ENCODE data around the gene LRRC4C. TPM values are rescaled to one million over a fixed set of nuclear protein-coding genes. Genes with fewer than 3 reads are reported as not detected.

The LRRC4C gene
- total RNA-seq, 1 experiment from 2014 or later, result 0.06 TPM

GRCh38 chr11:41398175-41398574 lies 61.3 kb downstream of the LRRC4C start:
- no peaks in the 10 kb centered on the region for H3K36me3 ChIP-seq
- DNase-seq, result no peak
- no peak overlapping the region for H3K27ac ChIP-seq
- no peak overlapping the region for H3K4me3 ChIP-seq
- H3K9me3 ChIP-seq (replicated peaks), result no peaks in the 10 kb centered on the region
- no peaks in the 10 kb centered on the region for H3K4me1 ChIP-seq
- H3K27me3 ChIP-seq, result 0 out of 2 replicates have a peak, but pooled peaks cover 2% of the 10 kb centered on the region

DNA sequence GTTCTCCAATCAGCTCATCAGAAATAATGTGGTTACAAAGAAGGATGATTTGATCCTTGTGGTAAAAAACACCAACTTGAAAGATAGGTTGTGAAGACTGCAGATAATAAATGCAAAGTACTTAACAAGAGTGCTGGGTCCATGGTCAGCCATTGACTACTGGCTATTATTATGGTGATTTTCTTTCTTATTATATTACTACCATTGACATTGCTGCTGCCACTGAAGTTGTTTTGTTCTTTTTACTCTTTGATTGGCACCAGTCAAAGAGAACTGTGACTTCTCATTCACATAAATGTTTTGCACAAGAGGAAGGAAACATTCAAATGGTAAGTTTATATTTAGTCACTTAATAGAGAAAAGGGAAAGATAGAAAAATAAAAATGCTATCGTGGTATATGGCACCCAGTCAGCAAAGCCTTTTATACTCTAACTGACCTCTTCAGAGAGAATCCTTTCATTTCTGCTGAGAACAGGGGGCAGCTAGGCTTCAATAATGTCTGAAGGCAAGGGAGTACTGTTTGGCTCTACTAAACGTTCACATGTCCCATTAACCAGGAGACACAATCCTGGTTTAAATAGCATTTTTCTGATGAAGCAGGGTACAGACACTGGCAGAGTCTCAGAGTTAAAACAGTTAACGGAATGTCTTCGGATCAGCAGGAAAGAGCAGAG lies 64.8 kb downstream of the LRRC4C start:
- Histone ChIP-seq H3K4me3 (no peak overlapping the region), H3K9me3 (replicated peaks) (no peaks in the 10 kb centered on the region), H3K27ac (no peak overlapping the region), H3K36me3 (no peaks in the 10 kb centered on the region), H3K27me3 (no peaks in the 10 kb centered on the region), H3K4me1 (no peaks in the 10 kb centered on the region)
- DNase-seq, result no peak

- H3K27ac ChIP-seq, result no peak overlapping the region
- H3K4me1 ChIP-seq, result no peaks in the 10 kb centered on the region
- H3K9me3 ChIP-seq (replicated peaks), result no peaks in the 10 kb centered on the region
- no peak overlapping the region for H3K4me3 ChIP-seq
- no peaks in the 10 kb centered on the region for H3K36me3 ChIP-seq
- no peak for DNase-seq
- H3K27me3 ChIP-seq, result peaks cover 3% of the 10 kb centered on the region; the same call in 1 of the 2 replicates
These were observed 66.9 kb downstream of the LRRC4C start for GRCh38 chr11:41392596-41392995.

DNA sequence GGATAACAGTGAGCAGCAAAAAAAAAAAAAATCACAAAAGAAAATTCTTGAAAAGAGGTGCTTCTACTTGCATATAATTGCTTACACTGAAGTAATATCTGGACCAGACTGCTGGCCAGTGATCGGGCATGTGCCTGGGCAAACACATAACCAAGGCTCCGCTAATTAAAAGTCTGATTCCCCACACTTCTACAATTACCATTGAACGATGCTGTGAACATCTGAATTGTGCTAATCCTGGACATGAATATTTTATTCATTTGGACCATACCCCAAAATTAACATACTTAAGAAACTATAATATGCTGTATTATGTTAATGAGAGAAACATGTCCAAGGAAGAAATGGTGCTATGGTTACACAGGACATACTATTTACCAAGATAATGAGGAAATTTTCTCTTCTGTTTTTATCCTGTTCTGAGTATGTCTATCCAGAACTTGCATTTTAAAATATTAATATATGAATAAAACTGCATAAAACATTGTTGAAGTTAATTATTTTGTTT lies 69.8 kb downstream of the LRRC4C start:
- H3K27me3 ChIP-seq, result peaks cover 3% of the 10 kb centered on the region; the same call in 1 of the 2 replicates
- DNase-seq, result no peak
- no peaks in the 10 kb centered on the region for H3K36me3 ChIP-seq
- no peaks in the 10 kb centered on the region for H3K4me1 ChIP-seq
- H3K4me3 ChIP-seq, result no peak overlapping the region
- no peak overlapping the region for H3K27ac ChIP-seq
- H3K9me3 ChIP-seq (replicated peaks), result no peaks in the 10 kb centered on the region

DNA sequence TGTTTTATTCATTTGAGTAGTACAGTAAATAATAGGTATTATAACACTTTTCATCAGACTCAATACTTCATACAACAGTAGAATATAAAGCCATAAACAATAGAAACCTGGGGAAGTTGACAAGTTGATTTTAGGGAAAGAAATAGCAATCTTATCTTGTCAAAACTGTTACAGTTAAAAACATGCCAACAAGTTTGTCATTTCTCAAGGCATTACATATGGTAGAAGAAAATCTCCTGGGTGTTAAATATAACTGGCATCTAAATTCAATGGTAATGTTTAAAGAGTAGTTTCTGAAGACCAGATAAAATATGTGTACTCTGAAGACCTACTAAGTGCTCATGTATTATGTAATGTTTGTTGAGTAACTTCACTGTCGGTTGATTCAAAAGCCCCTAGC lies 75.1 kb downstream of the LRRC4C start:
- no peak for DNase-seq
- Histone ChIP-seq H3K9me3 (replicated peaks) (no peaks in the 10 kb centered on the region), H3K27me3 (peaks cover 4% of the 10 kb centered on the region), H3K36me3 (no peaks in the 10 kb centered on the region), H3K27ac (no peak overlapping the region), H3K4me1 (no peaks in the 10 kb centered on the region), H3K4me3 (no peak overlapping the region)

DNA sequence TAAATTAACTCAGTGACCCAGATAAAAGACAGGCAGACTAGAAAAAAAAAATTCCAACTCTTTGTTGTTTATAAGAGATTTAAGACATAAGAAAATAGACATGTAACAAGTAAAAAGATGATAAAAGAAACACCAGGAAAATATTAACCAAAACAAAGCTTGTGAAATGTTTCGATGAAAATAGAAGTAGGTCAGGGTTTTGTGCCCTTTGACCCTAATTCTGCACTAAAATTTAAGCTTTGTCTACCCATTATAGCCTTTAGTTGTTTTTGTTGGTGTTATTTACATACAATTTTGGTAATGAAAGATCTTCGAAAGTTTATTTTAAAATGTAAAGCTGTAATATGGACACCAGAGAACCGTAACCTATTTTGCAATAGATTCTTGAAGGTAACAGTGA lies 75.7 kb downstream of the LRRC4C start:
- no peaks in the 10 kb centered on the region for H3K4me1 ChIP-seq
- H3K27me3 ChIP-seq, result peaks cover 6% of the 10 kb centered on the region
- H3K9me3 ChIP-seq (replicated peaks), result no peaks in the 10 kb centered on the region
- H3K4me3 ChIP-seq, result no peak overlapping the region
- no peak for DNase-seq
- no peaks in the 10 kb centered on the region for H3K36me3 ChIP-seq
- no peak overlapping the region for H3K27ac ChIP-seq

GRCh38 chr11:41382927-41383326 lies 76.5 kb downstream of the LRRC4C start:
- Histone ChIP-seq H3K27ac (no peak overlapping the region), H3K4me3 (no peak overlapping the region), H3K27me3 (peaks cover 5% of the 10 kb centered on the region), H3K4me1 (no peaks in the 10 kb centered on the region), H3K9me3 (replicated peaks) (no peaks in the 10 kb centered on the region), H3K36me3 (no peaks in the 10 kb centered on the region)
- peak in 1 of 2 experiments; percentile 5 for DNase-seq

GRCh38 chr11:41379084-41379483 lies 80.4 kb downstream of the LRRC4C start:
- no peak for DNase-seq
- no peaks in the 10 kb centered on the region for H3K36me3 ChIP-seq
- peaks cover 3% of the 10 kb centered on the region for H3K27me3 ChIP-seq
- no peak overlapping the region for H3K27ac ChIP-seq
- H3K4me3 ChIP-seq, result no peak overlapping the region
- no peaks in the 10 kb centered on the region for H3K4me1 ChIP-seq
- no peaks in the 10 kb centered on the region for H3K9me3 ChIP-seq (replicated peaks)

GRCh38 chr11:41377709-41378394 lies 81.6 kb downstream of the LRRC4C start:
- DNase-seq, result no peak
- H3K27ac ChIP-seq, result no peak overlapping the region

GRCh38 chr11:41351825-41352224 lies 107.6 kb downstream of the LRRC4C start:
- no peaks in the 10 kb centered on the region for H3K4me1 ChIP-seq
- no peaks in the 10 kb centered on the region for H3K9me3 ChIP-seq (replicated peaks)
- no peaks in the 10 kb centered on the region for H3K27me3 ChIP-seq

More at GRCh38 chr11:41377709-41378394, 81.6 kb downstream of the LRRC4C start:
- H3K4me3 ChIP-seq, result no peak overlapping the region
- peaks cover 3% of the 10 kb centered on the region for H3K27me3 ChIP-seq
- H3K36me3 ChIP-seq, result no peaks in the 10 kb centered on the region
- H3K4me1 ChIP-seq, result no peaks in the 10 kb centered on the region
- no peaks in the 10 kb centered on the region for H3K9me3 ChIP-seq (replicated peaks)

DNA sequence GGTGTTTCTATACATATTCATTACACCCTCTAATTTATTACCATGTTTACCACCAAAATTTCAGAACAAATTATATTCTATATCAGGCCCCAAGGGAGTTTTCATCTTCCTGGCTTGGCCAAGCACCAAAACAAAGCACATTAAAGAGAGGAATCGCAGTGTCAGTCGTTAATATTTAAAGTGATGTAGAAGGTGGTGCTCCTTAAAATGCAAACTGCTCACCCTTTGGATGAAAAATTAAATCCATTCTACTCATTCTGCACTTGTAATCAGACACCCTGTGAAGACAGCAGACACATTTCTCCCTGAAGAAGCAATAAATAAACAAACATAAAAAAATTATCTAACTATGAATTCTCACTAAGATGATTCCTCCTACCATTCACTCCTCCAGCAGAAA lies 113.4 kb downstream of the LRRC4C start:
- Histone ChIP-seq H3K4me1 (no peaks in the 10 kb centered on the region), H3K36me3 (no peaks in the 10 kb centered on the region), H3K4me3 (no peak overlapping the region), H3K27ac (no peak overlapping the region), H3K27me3 (no peaks in the 10 kb centered on the region; the same call in 1 of the 2 replicates), H3K9me3 (replicated peaks) (no peaks in the 10 kb centered on the region)
- DNase-seq, result no peak

More at GRCh38 chr11:41351825-41352224, 107.6 kb downstream of the LRRC4C start:
- Histone ChIP-seq H3K36me3 (no peaks in the 10 kb centered on the region), H3K27ac (no peak overlapping the region), H3K4me3 (no peak overlapping the region)
- no peak for DNase-seq

DNA sequence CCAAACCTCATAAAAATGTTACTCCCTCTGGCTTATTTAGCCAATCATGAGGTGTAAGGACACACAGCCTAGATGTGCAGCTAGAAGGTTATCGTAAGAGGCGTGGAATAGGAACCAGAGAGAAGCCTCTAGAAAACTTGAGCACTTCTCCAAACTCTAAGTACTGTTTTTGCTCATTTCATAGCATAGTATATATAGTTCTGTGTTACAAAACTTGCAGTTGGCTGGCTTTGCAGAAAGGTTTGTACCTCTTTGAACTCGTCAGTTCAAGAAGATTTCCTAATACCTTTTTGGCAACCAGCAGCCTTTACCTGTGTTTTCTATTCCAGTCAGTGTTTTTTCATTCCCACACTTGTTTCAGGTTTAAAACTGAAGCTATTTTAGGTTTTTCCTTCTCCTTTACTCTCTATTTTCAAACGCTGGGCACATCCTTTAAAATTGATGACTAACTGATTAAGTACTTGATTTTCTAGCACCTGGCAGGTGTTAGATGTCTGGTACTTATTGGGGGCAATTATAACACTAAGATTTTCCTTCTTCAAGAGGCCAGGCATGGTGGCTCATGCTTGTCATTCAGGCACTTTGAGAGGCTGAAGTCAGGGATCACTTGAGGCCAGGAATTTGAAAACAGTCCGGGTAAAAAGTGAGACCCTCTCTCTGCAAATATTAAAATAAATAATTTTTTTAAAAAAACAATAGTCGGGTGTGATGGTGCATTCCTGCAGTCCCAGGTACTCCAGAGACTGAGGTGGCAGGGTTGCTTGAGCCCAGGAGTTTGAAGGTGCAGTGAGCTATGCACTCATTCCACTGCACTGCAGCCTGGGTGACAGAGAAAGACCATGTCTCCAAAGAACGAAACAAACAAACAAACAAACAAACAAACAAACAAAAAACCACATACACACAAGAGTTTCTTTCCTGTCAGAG lies 125.2 kb downstream of the LRRC4C start:
- Histone ChIP-seq H3K27ac (no peak overlapping the region), H3K9me3 (replicated peaks) (no peaks in the 10 kb centered on the region), H3K27me3 (peaks cover 4% of the 10 kb centered on the region; the same call in 1 of the 2 replicates), H3K36me3 (no peaks in the 10 kb centered on the region), H3K4me3 (no peak overlapping the region), H3K4me1 (no peaks in the 10 kb centered on the region)
- no peak for DNase-seq

- H3K36me3 ChIP-seq, result no peaks in the 10 kb centered on the region
- no peaks in the 10 kb centered on the region for H3K4me1 ChIP-seq
- H3K27me3 ChIP-seq, result peaks cover 4% of the 10 kb centered on the region; the same call in 1 of the 2 replicates
- no peak overlapping the region for H3K4me3 ChIP-seq
- DNase-seq, result no peak
- H3K27ac ChIP-seq, result no peak overlapping the region
- no peaks in the 10 kb centered on the region for H3K9me3 ChIP-seq (replicated peaks)
These were observed 126.1 kb downstream of the LRRC4C start for GRCh38 chr11:41333357-41333756.

DNA sequence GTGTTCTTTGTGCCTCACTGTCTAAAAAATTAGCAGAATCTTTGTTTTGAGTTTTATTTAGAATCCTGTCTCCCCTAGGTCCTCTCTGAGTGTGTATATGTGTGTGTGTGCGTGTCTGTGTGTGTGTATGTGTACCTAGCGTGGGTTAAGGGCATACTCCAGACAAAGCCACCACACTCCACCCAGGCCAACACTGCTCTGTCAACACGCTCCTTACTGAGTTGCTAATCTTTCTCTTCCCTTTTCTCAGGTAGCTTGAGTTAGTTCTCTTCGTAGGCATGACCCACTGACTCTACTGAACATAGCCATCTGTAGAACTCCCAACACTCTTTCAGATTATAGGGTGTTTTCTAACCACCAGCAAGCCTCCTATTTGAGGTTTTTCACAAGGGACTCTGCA lies 131.1 kb downstream of the LRRC4C start:
- H3K36me3 ChIP-seq, result no peaks in the 10 kb centered on the region

More for the DNA sequence above, 131.1 kb downstream of the LRRC4C start:
- no peak for DNase-seq
- H3K4me3 ChIP-seq, result no peak overlapping the region
- H3K27ac ChIP-seq, result no peak overlapping the region
- peaks cover 4% of the 10 kb centered on the region; the same call in 1 of the 2 replicates for H3K27me3 ChIP-seq
- no peaks in the 10 kb centered on the region for H3K4me1 ChIP-seq
- H3K9me3 ChIP-seq (replicated peaks), result no peaks in the 10 kb centered on the region
